Astrocyte of the hippocampus (primary cell): ENCODE measurements around the gene GOLPH3.

ENCODE experiments used
- DNase-seq: peaks from one replicate; pipeline ENCODE4 v3.0.0; 2011; ENCODE audit warnings: low read depth, low spot score

Gene GOLPH3

GRCh38 chr5:32170303-32171151, 3.6 kb downstream of the GOLPH3 start:
- peak; percentile 62 for DNase-seq

DNA sequence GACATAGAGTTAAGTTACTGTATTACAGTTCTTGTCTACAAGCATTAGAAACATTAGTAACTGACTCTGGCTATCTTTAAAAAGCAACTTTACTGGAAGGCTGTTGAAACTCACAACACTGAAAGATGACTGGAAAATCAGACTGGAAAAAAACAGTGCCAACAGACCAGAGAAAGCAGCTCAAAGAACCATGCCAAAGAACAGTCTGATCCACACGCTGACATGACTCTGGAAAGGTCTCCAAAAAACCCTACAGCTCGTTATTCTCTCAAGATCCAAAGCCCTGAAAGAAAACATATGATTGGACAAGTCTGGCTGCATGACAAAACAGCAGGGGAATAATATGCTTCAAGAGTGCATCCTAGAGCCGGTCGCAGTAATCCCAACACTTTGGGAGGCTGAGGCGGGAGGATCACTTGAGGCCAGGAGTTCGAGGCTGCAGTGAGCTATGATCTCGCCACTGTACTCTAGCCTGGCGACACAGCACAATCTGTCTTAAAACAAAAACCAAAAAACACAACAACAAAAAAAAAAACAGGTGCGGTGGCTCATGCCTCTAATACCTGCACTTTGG, 5.6 kb downstream of the GOLPH3 start:
- DNase-seq, result no peak

- DNase-seq, result no peak
Observed at GRCh38 chr5:32165597-32165996, 8.5 kb downstream of the GOLPH3 start.

DNA sequence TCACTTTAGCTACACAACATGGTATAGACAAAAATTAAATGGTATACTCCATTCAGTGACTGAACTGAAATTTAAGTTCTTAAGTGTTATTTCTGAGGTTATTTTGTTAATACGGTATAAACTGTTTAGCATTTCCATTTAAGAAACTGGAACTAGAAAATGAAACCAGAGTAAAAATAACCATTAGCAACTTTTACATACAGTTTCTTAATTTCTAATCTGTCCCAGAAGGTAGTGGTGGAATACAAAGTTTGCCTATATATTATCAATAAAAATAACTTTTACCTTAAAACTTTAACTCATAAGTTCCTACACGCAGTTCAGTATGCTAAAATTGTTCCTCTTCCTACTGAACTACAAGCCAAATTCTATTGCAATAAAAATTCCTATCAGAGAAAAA, 10.3 kb downstream of the GOLPH3 start:
- DNase-seq, result no peak

GRCh38 chr5:32163053-32163452, 11.1 kb downstream of the GOLPH3 start:
- DNase-seq, result no peak

DNA sequence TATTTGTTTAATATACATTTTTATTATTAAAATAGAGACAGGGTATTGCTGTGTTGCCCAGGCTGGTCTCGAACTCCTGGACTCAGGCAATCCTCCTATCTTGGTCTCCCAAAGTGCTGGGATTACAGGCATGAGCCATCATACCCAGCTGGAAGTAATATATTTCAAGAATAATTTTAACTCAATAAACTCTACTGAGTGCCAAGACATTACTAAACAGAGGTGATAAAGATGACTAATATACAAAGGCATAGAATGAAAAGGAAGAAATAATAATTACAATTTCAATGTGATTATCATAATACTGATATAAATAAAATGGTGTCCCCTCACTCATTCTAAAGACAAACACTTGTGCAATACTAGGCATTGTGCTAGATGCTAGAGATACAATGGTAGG, 13.9 kb downstream of the GOLPH3 start:
- DNase-seq, result no peak

DNA sequence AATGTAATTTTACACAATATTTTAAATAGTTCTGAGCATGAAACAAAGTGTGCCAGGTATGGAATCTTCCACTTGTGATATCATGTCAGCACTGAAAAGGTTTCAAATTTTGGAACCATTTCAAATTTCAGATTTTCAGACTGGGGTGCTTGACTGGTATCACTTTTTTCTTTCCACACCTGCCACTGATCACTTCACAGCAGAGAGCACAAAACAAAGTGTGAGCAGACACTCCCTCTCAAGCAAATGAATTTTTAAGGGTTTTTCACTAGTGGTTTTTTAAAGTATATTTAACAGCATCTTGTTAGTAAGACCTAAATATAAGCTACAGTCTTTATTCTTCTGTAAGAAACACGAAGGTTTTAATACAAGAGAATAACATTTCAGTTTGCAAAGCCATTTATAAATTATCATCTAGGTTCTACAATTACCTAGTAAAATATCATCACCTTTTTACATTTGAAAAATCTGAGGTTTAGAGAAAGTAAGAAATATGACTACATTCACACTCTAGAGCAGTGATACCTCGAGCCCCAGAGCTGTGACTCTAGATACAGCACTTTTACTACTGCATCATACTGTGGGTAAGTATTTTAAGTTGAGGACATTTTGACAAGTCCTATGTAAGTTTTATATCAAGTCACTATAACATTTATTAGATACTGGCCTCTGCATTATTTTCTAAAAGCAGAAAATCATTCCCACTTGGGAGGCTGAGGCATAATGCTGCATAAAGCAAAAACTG, 14.6 kb downstream of the GOLPH3 start:
- no peak for DNase-seq

DNA sequence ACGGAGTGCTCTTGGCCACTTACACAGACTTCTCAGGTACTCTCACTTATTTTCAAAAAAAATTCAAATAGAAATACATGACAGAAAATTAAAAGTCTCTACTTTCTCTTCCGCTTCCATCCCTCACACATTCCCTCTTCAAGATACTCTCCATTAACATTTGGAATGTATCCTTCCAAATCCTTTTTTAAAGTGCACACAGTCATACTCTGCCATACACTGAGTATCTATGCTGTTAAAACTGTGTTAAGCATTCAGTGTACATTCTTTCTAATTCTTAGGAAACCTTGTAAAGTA, 15.5 kb downstream of the GOLPH3 start:
- no peak for DNase-seq

DNA sequence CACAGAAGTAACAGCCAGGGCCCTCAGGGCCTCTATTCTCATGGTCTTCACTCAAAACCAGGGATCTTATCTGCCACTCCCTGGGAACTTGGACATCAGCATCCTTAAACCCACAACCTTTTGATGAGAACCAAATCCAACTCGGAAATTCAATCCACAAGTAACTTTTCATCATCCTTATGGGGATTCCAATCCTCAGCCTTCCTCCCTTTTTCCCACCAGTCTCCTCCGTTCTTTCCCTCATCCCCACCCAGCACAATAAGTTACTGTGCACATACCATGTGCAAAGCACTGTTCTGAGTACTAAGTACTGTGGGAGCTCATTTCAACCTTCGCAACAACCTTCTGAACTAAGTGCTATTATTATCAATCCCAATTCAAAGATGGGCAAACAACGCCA, 17.0 kb downstream of the GOLPH3 start:
- no peak for DNase-seq

DNA sequence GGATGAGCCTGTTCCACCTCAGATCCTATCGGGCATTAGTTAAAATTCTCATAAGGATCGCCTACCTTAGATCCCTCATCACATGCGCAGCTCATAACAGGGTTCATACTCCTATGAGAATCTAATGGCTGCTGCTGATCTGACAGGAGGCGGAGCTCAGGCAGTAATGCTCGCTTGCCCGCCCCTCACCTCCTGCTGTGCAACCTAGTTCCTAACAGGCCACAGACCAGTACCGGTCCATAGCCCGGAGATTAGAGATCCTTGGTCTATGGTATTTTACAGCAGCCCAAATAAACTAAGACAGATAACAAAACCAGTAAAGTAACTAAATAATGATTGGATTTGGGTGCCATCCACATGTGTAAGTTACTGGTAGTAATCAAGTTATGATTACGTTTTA, 17.5 kb downstream of the GOLPH3 start:
- no peak for DNase-seq

GRCh38 chr5:32155211-32155610, 18.9 kb downstream of the GOLPH3 start:
- no peak for DNase-seq

- DNase-seq, result no peak
Observed at GRCh38 chr5:32153723-32154122, 20.4 kb downstream of the GOLPH3 start.

DNA sequence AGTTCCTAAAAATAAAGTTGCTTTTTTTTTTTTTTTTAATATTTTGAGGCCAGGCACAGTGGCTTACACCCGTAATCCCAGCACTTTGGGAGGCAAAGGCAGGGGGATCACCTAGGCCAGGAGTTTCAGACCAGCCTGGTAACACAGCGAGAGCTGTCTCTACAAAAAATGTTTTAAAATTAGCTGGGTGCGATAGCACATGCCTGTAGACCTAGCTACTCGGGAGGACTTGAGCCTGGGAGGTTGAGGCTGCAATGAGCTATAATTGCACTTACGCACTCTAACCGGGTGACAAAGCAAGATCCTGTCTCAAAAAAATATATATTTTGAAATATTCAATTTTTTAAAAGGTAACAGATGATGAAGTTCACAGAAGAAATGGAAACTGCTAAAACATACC, 22.9 kb downstream of the GOLPH3 start:
- DNase-seq, result no peak

- DNase-seq, result no peak
Observed at GRCh38 chr5:32150366-32150765, 23.8 kb downstream of the GOLPH3 start.

DNA sequence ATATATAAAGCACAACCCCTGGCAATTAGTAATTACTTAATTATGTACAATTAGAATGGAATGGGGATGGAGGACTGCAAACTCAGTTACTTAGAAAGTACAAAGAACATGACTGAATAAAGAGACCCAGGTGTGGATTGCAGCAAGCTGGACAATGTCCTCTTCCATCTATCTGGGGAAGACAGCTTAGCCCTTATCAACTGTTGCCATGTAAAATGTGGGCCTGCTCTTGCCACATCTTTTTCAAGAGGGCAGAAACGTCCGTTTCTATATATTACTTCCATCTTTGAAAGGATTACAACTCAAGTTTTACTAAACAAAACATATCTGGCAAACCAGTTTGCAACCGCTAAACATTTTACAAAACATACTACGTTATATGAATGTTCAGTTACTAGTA, 26.2 kb downstream of the GOLPH3 start:
- no peak for DNase-seq

GRCh38 chr5:32147236-32147635, 26.9 kb downstream of the GOLPH3 start:
- DNase-seq, result no peak

- no peak for DNase-seq
Observed at GRCh38 chr5:32145378-32145777, 28.7 kb downstream of the GOLPH3 start.

- DNase-seq, result no peak
Observed at GRCh38 chr5:32144378-32145207, 29.5 kb downstream of the GOLPH3 start.

GRCh38 chr5:32143617-32144377, 30.3 kb downstream of the GOLPH3 start:
- DNase-seq, result peak; percentile 33

GRCh38 chr5:32138839-32139493, 35.2 kb downstream of the GOLPH3 start:
- no peak for DNase-seq

DNA sequence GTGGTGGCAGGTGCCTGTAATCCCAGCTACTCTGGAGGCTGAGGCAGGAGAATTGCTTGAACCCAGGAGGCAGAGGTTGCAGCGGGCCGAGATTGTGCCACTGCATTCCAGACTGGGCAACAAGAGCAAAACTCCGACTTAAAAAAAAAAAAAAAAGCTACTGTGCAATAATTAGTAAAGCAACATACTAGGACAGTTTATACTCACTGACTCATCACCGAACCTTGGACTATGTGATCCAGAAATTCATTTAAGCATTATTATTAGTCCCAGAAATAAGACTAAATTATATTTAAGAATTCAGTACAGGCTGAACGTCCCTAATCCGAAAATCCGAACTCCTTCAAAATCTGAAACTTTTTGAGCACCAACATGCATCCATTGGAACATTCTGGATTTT, 37.8 kb downstream of the GOLPH3 start:
- no peak for DNase-seq
